Stimulated activated CD4-positive, alpha-beta T cell treated with anti-CD3 and anti-CD28 coated beads, Interleukin-1b, Interleukin-23, amount 100 ng/mL, for 48 hours (primary cell): Measurements from ENCODE around the gene MAGI3.
A peak's percentile ranks its signal among the peaks of the same experiment; 100 is the strongest.

Experiments
- DNase-seq: peaks from one replicate; pipeline ENCODE4 v3.0.0-alpha.2; 2020

MAGI3 gene

GRCh38 chr1:113389953-113390834 lies at the start of gene MAGI3:
TSS of gene MAGI3 (plus strand) at chr1:113390515. CDS start at chr1:113391034, 519 bp downstream.
- DNase-seq, result peak; percentile 95

GRCh38 chr1:113353580-113353979 lies 36.7 kb upstream of the MAGI3 start:
- DNase-seq, result no peak

DNA sequence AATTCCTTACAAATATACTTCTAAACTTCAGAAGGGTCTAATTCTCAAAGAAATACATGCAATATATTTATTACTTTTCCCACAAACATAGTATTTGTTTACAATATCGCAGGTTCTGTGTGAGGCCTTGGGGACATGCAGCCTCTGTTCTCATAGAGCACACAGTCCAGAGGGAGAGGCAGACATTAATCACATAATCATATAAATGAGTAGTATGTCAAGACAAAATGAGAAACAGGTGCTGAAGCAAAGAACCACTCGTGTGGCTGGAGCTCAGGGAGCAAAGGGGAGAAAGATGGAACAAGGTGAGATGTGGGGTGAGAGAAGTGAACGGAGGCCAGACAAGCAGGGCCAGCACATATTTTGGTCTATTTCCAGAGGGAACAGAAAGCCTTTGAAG lies 26.4 kb upstream of the MAGI3 start:
- DNase-seq, result no peak

DNA sequence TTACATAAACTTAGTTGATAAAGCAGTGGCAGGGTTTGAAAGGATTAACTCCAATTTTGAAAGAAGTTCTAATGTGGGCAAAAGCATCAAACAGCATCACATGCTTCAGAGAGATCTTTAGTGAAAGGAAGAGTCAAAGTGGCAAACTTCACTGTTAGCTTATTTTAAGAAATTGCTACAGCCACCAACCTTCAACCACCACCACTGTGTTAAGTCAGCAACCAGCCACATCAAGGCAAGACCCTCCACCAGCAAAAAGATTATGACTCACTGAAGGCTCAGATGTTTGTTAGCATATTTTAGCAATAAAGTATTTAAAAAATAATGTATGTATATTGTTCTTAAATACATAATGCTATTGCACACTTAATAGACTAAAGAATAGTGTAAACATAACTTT lies 21.3 kb upstream of the MAGI3 start:
- no peak for DNase-seq

DNA sequence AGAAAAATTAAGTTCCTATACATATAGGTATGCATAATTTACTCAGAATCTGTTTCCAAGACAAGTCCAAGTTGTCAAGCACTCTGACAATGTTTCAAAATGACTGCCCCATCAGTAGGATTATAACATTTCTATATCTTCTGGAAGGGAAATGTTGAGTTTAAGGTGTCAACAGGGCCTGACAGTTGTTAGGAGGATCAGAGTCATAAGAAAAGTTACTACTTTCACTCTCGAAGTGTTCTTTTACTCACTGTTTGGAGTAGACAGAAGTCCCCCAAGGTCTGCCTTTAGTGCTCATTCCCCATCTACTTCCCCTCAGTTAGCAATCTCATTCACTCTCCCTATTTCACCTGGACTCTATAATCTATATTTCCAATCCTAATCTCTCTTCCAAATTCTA lies 20.6 kb upstream of the MAGI3 start:
- DNase-seq, result no peak

- DNase-seq, result no peak
Measured at GRCh38 chr1:113370868-113371267, 19.4 kb upstream of the MAGI3 start.

DNA sequence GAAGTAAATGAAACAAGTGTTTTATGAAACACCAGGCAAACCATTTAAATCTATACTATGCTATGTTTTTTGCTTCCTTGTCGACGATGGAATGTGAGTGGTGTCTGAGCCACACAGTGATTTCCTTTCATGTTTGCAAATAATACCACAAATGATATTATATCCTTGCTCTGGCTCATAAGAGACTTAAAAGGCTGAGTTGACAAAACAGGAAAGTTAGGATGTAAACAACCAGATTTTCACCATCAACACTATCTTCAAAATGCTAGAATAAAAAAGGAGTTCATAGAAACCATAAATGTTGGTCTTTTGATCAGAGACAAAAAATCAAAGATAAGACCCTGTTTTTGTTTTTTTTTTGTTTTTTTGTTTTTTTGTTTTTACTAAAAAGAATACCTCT lies 17.8 kb upstream of the MAGI3 start:
- no peak for DNase-seq

DNA sequence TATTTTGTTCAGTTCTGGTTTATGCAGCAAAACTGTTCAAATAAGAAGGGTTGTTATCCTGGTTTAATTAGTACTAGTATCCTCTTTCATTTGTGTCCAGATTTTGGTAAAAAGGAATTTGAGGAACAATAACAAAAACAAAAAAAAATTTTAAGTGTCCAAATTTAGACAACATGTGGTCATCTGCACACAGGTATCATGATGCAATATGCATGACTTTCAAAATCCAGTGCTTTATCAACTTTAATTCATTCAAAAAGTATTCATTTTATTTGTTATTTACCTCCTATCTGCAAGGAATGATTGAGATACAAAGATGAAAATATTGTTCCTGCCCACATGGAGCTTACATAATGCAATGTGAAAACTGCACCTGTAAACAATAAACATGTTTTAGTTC lies 16.7 kb upstream of the MAGI3 start:
- DNase-seq, result no peak

DNA sequence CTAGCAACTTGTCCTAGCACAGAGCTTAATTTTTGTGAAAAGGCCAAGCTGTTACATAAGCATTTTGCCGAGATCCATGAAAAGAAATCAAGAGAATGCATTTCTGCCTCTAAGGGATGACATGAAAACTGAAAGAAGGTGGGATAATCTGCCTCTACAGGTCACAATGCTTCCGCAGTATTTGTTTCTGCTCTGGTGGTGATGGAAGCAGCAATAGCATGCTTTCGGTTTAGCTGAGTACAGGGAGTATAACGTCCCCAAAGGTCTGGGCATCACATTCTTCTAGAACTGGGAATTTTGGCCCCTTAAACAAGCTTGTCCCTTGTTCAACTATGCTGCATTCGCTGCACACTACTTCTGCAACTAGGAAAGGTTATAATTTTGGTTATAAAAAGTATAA lies 14.4 kb upstream of the MAGI3 start:
- no peak for DNase-seq

GRCh38 chr1:113380075-113380474 lies 10.2 kb upstream of the MAGI3 start:
- DNase-seq, result no peak

DNA sequence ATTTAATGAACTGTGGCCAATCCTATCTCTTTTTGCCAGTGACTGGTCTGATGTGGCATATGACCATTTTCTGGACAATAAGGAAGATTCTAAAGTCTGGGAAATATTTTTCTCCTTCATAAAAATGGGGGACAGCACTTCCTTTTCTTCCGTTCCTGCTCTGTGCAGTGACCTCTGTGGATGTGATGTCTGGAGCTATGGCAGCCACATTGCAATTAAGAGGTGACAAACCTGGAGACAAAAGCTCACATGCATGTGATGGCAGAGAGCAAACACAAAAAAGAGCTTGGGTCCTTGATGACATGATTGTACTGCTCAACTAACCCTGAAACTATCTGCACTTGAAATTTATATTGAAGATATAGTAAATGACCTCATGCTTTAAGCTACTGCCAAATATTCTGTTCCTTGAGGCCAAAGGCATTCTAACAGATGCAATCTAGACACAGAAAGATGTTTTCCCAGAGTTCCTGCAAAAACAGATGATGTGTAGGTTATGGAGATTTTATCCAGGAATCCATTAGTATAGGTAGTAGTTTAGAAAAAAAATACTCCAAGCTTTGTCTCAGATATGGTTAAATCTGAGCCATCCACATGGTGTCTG lies 2.2 kb upstream of the MAGI3 start:
- no peak for DNase-seq

GRCh38 chr1:113388621-113389358 lies 1.5 kb upstream of the MAGI3 start:
- DNase-seq, result peak; percentile 8

DNA sequence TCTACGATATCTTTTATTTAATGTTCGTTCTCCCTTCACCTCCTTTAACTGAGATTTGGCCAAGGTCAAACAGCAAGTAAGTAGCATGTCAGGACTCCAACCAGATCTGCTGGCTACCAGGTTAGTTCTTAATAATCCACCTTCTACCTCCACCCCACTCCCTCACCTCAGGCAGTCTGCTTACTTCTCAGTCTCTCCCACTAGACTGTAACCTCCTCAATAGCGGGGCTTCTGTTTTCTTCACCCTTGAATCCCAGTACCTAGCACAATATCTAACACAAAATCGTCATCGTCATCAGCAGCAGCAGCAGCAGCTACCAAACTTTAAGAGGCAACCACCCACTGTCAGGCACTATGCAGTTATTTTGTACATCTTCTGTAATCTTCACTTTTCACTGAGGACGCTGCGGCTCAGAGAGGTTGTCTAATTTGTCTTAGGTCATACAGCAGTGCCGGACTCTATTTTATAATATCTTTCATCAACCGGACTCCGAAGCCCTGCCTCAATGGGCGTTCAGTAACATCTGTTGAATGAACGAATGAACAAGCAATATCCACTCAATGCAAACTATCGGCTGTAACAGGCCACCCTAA lies 859 bp upstream of the MAGI3 start:
- DNase-seq, result no peak

- DNase-seq, result peak; percentile 42
Measured at GRCh38 chr1:113390871-113391648, 745 bp downstream of the MAGI3 start.

DNA sequence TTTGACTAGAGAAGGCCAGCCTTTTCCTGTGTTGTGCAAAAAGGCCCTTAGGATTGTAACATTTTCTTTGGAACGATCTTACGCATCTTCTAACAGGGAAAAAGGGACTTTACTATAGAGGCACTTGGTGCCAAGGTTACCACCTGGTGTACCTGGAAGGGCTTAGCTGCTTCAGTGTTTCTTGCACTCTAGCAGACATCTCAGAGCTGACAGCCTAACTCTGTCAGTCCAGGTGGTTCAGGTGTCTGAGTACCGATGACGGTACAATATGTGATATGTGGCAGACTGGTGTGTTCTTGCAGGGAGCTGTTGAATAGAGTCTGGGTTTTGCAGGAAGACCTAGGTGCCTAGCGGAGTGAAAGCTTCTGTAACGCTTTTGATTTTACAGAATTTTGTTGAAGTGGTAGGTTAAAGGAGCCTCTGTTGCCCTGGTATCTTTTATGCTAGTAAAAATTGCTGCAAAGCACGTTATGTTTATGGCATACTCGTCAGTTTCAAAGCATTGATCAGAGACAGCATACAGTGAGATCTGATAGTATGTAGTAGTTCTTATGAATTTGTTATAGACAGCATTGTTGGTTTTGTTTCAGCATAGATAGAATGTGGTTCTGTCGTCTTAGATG lies 1.4 kb downstream of the MAGI3 start:
- DNase-seq, result no peak

DNA sequence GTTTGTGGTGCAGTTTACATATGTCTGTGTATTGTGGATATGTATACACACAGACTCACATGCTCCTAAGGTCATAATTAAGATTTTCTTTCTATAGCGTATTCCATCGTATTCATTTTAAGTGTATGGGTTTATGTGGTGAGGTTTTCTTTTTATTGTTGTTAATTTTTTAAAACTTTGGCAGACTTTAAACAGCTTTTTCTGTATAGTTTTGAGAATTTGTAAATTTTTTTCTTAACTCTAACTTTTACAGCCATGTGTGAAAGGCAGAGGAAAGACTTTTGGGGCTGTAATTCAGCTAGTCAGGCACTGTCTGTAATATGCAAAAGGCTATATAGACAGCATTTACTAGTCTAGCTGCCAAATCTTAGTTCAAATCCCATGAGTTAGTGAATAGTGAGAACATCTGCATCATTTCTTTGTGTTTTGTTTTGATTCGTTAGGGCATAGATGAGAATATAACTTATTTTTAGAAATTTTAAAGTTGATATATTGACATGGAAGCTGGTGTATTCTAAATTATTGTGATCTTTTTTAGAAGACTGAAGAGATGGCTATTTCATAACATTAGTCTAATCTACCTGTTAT lies 2.3 kb downstream of the MAGI3 start:
- DNase-seq, result no peak

DNA sequence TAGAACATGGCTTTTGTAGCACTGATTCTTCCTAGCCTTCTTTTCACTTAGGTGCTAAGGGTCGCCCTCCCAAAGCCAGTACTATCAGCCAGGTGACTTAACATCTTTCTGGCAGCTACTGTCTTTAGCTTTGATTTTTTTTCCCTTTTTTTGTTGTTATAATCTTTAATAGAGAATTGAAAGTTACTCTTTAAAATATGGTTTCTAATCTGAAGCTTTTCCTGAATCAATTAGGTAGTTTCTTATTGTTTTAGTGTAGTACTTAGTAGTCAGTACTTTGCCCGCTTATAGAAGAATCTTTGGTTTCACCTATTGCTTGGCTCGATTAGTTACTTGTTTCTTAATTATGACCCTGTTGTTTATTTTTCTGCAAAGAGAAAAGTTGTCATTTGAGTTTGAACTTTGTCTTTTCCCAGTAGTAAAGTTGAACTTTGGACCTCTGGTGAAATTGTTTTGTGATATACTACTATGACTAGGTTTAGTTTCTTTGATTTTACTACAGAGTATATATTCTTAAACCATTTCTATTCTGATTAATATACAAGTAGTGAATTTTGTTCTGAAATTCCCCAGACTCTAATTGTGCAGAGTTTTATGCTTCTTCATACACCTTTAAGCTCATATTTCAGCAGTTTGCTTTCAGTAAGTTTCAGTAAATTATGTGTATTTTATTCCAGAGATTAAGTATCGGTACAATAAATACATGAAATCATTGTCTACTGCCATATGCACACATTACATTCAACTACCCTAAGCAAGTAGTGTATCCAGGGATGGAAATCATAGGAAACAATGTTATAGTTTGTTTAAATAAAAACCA lies 3.9 kb downstream of the MAGI3 start:
- DNase-seq, result no peak

GRCh38 chr1:113394863-113395259 lies 4.5 kb downstream of the MAGI3 start:
- no peak for DNase-seq

- no peak for DNase-seq
Measured at GRCh38 chr1:113396102-113396501, 5.8 kb downstream of the MAGI3 start.

GRCh38 chr1:113396585-113396984 lies 6.3 kb downstream of the MAGI3 start:
- DNase-seq, result no peak

DNA sequence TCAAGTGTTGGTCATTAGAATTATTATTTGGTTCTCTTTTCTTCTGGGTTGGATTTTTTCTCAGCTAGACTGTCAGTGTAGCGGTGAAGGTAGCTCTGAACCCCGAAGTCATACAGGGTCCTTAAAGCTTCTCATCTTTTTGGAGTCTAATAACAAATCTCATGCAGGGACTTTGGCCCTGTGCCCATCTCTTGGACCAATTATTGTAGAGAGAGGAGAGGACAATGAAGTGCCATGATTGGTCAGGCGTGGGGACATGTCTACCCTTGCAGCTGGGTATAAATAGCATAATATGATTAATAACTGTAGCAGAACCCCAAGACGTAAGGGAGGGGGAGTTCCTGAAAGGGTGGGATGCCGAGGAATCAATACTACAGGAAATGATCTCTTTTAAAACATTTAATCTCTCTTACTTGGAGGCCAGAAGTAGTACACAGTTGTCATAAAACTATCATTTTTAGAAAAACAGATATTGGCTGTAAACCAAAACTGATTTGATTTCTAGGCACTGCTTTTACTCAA lies 8.8 kb downstream of the MAGI3 start:
- no peak for DNase-seq
